ENCODE results near the gene GNPTAB. TPM values are rescaled to one million over a fixed set of nuclear protein-coding genes. Genes with fewer than 3 reads are reported as not detected.

The GNPTAB gene
- total RNA-seq, 2 experiments from 2014 or later: 38.9 to 66.5 TPM

- Histone ChIP-seq H3K27ac (ENCODE audit: low read depth, low read length, poor library complexity, severe bottlenecking) (no peak overlapping the region), H3K9me2 (ENCODE audit: insufficient read depth, low read length) (no peaks in the 10 kb centered on the region), H3K9me3 (ENCODE audit: low read length) (no peaks in the 10 kb centered on the region), H3K4me3 (ENCODE audit: low read depth, low read length, poor library complexity, severe bottlenecking) (no peak overlapping the region), H3K4me2 (ENCODE audit: low read length) (peak overlapping the region; percentile 67), H3K4me1 (ENCODE audit: insufficient read depth, low read length, poor library complexity, severe bottlenecking) (peaks cover 62% of the 10 kb centered on the region), H2AFZ (ENCODE audit: low read length) (no peak overlapping the region), H3K79me2 (ENCODE audit: insufficient read depth, low read depth, low read length) (no peaks in the 10 kb centered on the region), H4K20me1 (ENCODE audit: insufficient read depth, low read length) (no peaks in the 10 kb centered on the region), H3K36me3 (ENCODE audit: insufficient read depth, low read length) (peaks cover 76% of the 10 kb centered on the region)
- POLR2A ChIA-PET: interaction anchor here (0.6 to 2.2 kb wide), 14 partner anchors 9 to 1477 kb away, joined by 3 to 11 read pairs (median 5); partner anchors contain the start of gene ARL1
- DNase-seq (ENCODE audit: low spot score): no peak
- CTCF ChIA-PET (ENCODE audit: unreplicated experiment): interaction anchor here (1.7 kb wide), 1 partner anchor 26 kb away, joined by 6 read pairs; no protein-coding TSS in a partner anchor
- intact Hi-C loops (cut with micrococcal nuclease; ENCODE audit: unreplicated experiment): loop anchor here (10.0 kb wide), 1 partner anchor 189 kb away; no protein-coding TSS in a partner anchor
- TF ChIP-seq EZH2phosphoT487 (IDR thresholded peaks at IDR 0.05; ENCODE audit: borderline replicate concordance, low read depth, low read length) (no peak), CTCF (conservative IDR thresholded peaks at IDR 0.05; ENCODE audit: low read length) (no peak)
- BruUV-seq (replicated peaks): no TSS peak
These were observed 84.6 kb downstream of the GNPTAB start for GRCh38 chr12:101746196-101746595.

GRCh38 chr12:101745481-101745880, 85.3 kb downstream of the GNPTAB start:
- CTCF ChIA-PET (ENCODE audit: unreplicated experiment): interaction anchor here (1.7 kb wide), 1 partner anchor 27 kb away, joined by 6 read pairs; no protein-coding TSS in a partner anchor
- no peaks in the 10 kb centered on the region for H3K9me2 ChIP-seq (ENCODE audit: insufficient read depth, low read length)
- no peak overlapping the region; the same call in 1 of the 2 replicates for H2AFZ ChIP-seq (ENCODE audit: low read length)
- TF ChIP-seq EZH2phosphoT487 (IDR thresholded peaks at IDR 0.05; ENCODE audit: borderline replicate concordance, low read depth, low read length) (no peak), CTCF (conservative IDR thresholded peaks at IDR 0.05; ENCODE audit: low read length) (no peak)
- H3K4me1 ChIP-seq (ENCODE audit: insufficient read depth, low read length, poor library complexity, severe bottlenecking): peaks cover 68% of the 10 kb centered on the region
- H3K4me2 ChIP-seq (ENCODE audit: low read length): peak overlapping the region; percentile 67
- intact Hi-C loops (cut with micrococcal nuclease; ENCODE audit: unreplicated experiment): loop anchor here (10.0 kb wide), 1 partner anchor 189 kb away; no protein-coding TSS in a partner anchor
- POLR2A ChIA-PET: interaction anchor here (1.0 to 2.6 kb wide), 9 partner anchors 11 to 339 kb away, joined by 3 to 13 read pairs (median 7); partner anchors contain the start of gene ARL1
- H3K4me3 ChIP-seq (ENCODE audit: low read depth, low read length, poor library complexity, severe bottlenecking): no peak overlapping the region
- H3K79me2 ChIP-seq (ENCODE audit: insufficient read depth, low read depth, low read length): no peaks in the 10 kb centered on the region
- H3K36me3 ChIP-seq (ENCODE audit: insufficient read depth, low read length): peaks cover 69% of the 10 kb centered on the region
- H3K9me3 ChIP-seq (ENCODE audit: low read length): no peaks in the 10 kb centered on the region
- peak overlapping the region; percentile 95 for H3K27ac ChIP-seq (ENCODE audit: low read depth, low read length, poor library complexity, severe bottlenecking)
- DNase-seq (ENCODE audit: low spot score): no peak
- H4K20me1 ChIP-seq (ENCODE audit: insufficient read depth, low read length): no peaks in the 10 kb centered on the region
- no TSS peak for BruUV-seq (replicated peaks)
